Measurements from ENCODE around the gene TMEM120B. TPM values are rescaled to one million over a fixed set of nuclear protein-coding genes. Genes with fewer than 3 reads are reported as not detected.
"Not testable (repeated sequence)": the region's sequence is repeated elsewhere in the genome, so short reads cannot be mapped to it uniquely, and the experiment has no call there.

The TMEM120B gene
- total RNA-seq, 4 donors from 2014 or later: 7.1 to 13.8 (median 8.8) TPM

GRCh38 chr12:121701667-121702277 is 10.8 kb upstream of the TMEM120B start:
- Histone ChIP-seq H3K36me3 (no peaks in the 10 kb centered on the region), H3K27me3 (no peaks in the 10 kb centered on the region), H3K27ac (no peak overlapping the region), H3K4me1 (peaks cover 3% of the 10 kb centered on the region), H3K9me3 (no peaks in the 10 kb centered on the region), H3K4me3 (no peak overlapping the region)
- 77% methylated on average over 3 of the region's 3 CpGs for WGBS
- no peak for TF ChIP-seq POLR2A (IDR thresholded peaks at IDR 0.05)
- TF ChIP-seq POLR2AphosphoS5 (IDR thresholded peaks at IDR 0.05): no peak
- no peak for TF ChIP-seq CTCF (IDR thresholded peaks at IDR 0.05)
- TF ChIP-seq EP300 (IDR thresholded peaks at IDR 0.05): no peak
- no peak for DNase-seq (ENCODE audit: low spot score in 2 of 2)

DNA sequence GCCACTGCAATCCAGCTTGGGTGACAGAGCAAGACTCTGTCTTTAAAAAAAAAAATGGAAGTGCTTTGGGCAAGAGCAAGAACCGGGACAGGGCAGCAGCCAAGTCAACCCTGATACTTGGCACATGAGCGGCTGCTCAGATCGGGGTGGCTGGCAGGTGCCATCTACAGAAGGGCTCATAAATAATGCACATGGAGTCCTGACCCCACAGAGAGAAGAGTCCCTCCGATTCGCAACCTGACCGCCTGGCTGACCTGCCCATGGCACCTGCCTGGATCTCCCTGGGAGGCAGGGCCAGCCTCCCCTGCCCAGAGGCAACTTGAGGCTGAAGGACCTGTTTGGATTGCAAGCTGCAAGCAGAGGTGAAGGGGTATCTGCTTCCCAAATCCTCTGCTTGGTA is 9.6 kb upstream of the TMEM120B start:
- TF ChIP-seq POLR2A (IDR thresholded peaks at IDR 0.05) (no peak), EP300 (IDR thresholded peaks at IDR 0.05) (no peak), CTCF (IDR thresholded peaks at IDR 0.05) (no peak), POLR2AphosphoS5 (IDR thresholded peaks at IDR 0.05) (no peak)
- 54% methylated on average over 6 of the region's 6 CpGs for WGBS
- H3K4me1 ChIP-seq: no peaks in the 10 kb centered on the region
- H3K27me3 ChIP-seq: no peaks in the 10 kb centered on the region
- no peak overlapping the region for H3K4me3 ChIP-seq
- no peak overlapping the region for H3K27ac ChIP-seq
- H3K36me3 ChIP-seq: no peaks in the 10 kb centered on the region
- H3K9me3 ChIP-seq: no peaks in the 10 kb centered on the region
- no peak for DNase-seq (ENCODE audit: low spot score in 2 of 2)

GRCh38 chr12:121705514-121705913 is 7.0 kb upstream of the TMEM120B start:
- H3K4me3 ChIP-seq: no peak overlapping the region
- H3K4me1 ChIP-seq: no peaks in the 10 kb centered on the region
- H3K27me3 ChIP-seq: no peaks in the 10 kb centered on the region
- DNase-seq (ENCODE audit: low spot score in 2 of 2): no peak
- no peak overlapping the region for H3K27ac ChIP-seq
- no peaks in the 10 kb centered on the region for H3K9me3 ChIP-seq
- no peak for TF ChIP-seq EP300 (IDR thresholded peaks at IDR 0.05)
- no peak for TF ChIP-seq POLR2AphosphoS5 (IDR thresholded peaks at IDR 0.05)
- TF ChIP-seq CTCF (IDR thresholded peaks at IDR 0.05): no peak
- TF ChIP-seq POLR2A (IDR thresholded peaks at IDR 0.05): no peak
- no peaks in the 10 kb centered on the region for H3K36me3 ChIP-seq

DNA sequence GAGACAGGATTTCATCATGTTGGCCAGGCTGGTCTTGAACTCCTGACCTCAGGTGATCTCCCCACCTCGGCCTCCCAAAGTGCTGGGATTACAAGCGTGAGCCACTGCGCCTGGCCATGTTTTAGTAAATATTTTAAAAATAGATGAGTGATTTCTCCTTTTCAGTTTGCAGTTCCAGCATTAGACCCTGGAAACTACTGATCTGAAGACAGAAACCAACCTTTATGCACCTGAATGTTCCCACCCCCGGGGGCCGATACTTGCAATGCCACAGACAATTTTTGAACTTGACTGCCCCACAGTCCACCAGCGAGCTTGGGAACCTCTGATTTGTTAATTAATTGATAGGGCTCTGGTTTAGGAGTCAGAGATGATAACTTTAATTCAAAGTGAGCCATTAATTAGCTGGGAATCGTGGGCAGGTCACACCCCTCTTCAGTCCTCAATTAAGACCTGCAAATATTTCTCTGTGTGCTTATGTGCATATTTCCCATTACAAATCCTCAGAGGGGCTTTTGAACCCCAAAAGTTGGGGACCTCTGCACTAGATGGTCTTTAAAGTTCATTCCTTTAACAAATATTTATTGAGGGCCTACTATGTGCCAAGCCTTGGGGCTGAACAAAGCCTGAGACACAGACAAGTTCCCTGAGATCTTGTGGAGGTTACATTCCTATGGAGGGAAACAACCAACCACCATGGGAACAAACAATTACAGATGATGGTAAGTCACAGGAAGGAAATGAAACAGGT is 4.1 kb upstream of the TMEM120B start:
- Histone ChIP-seq H3K4me3 (no peak overlapping the region), H3K4me1 (peaks cover 18% of the 10 kb centered on the region), H3K9me3 (no peaks in the 10 kb centered on the region), H3K27ac (no peak overlapping the region), H3K27me3 (no peaks in the 10 kb centered on the region), H3K36me3 (no peaks in the 10 kb centered on the region)
- no peak for DNase-seq (ENCODE audit: low spot score in 2 of 2)
- WGBS: 79% methylated on average over 7 of the region's 7 CpGs
- TF ChIP-seq POLR2A (IDR thresholded peaks at IDR 0.05): no peak
- no peak for TF ChIP-seq CTCF (IDR thresholded peaks at IDR 0.05)
- no peak for TF ChIP-seq POLR2AphosphoS5 (IDR thresholded peaks at IDR 0.05)
- TF ChIP-seq EP300 (IDR thresholded peaks at IDR 0.05): no peak

DNA sequence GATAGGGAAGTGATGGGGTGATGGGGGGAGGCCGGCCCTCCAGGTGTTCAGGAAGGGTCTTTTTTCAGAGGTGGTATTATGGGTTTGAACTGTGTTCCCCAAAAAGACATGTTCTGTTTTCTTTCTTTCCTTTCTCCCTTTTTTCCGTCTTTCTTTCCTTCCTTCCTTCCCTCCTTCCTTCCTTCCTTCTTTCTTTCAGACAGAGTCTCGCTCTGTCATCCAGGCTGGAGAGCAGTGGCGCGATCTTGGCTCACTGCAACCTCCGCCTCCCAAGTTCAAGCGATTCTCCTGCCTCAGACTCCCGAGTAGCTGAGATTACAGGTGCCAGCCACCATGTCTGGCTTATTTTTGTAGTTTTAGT is 3.5 kb upstream of the TMEM120B start:
- not testable (repeated sequence) for H3K27ac ChIP-seq; H3K4me3 ChIP-seq; H3K27me3 ChIP-seq; H3K9me3 ChIP-seq; DNase-seq (ENCODE audit: low spot score in 2 of 2); H3K36me3 ChIP-seq
- WGBS: 84% methylated on average over 8 of the region's 8 CpGs
- peaks cover 24% of the 10 kb centered on the region for H3K4me1 ChIP-seq

Measured in suprapubic skin (tissue), 4 donors.